Measurements from ENCODE around the gene EIF4B.

Gene EIF4B

DNA sequence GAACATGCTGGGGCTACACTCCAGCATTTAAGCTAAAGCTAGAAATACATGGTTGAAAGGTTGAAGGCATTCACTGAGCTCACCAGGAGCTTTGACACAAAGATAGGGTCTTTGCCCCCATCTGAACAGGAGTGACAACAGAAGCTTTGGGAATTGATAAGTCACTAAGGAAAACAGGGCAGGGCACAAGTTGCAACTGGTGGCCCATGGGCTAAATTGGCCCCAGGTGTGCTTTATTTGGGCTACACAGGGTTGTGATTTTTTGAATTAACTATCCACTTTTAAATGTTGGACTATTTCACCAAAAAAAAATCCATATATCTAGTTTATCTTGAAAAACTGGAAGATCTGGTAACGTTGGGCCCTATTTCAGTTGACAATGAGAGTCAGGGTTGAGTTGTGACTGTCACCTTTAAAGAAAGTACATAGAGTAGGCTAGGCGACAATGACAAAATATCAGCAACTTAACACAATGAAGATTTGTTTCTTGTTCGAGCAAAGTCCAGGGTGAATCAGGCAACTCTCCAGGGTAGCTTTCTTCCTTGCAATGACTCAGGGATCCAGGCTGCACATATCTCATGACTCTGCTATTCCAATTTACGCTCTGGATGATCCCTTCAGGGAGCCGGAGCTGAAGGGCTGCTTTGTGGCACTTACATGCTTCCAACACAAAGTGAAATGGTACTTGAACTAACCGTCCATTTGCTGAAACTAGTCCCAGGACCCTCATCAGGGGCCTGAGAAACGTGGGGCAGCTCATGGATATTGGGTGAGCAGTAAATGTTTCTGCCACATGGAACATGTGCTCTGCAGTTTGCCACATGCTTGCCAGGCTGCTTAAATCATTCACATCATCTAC lies 13.3 kb upstream of the EIF4B start:
- Histone ChIP-seq H3K27me3 (ENCODE audit: insufficient read depth, poor library complexity, severe bottlenecking) (no peaks in the 10 kb centered on the region), H3K9me3 (ENCODE audit: severe bottlenecking) (no peaks in the 10 kb centered on the region), H3K4me1 (ENCODE audit: insufficient read depth, poor library complexity, severe bottlenecking) (peaks cover 10% of the 10 kb centered on the region), H3K4me3 (ENCODE audit: severe bottlenecking) (no peak overlapping the region), H3K36me3 (ENCODE audit: low read depth) (no peaks in the 10 kb centered on the region), H3K27ac (ENCODE audit: poor library complexity, severe bottlenecking) (peak overlapping the region; percentile 20)
- DNase-seq (ENCODE audit: low spot score) (no peak), ATAC-seq (ENCODE audit: low read depth) (peak; percentile 76)
- TF ChIP-seq, protein P1, sequence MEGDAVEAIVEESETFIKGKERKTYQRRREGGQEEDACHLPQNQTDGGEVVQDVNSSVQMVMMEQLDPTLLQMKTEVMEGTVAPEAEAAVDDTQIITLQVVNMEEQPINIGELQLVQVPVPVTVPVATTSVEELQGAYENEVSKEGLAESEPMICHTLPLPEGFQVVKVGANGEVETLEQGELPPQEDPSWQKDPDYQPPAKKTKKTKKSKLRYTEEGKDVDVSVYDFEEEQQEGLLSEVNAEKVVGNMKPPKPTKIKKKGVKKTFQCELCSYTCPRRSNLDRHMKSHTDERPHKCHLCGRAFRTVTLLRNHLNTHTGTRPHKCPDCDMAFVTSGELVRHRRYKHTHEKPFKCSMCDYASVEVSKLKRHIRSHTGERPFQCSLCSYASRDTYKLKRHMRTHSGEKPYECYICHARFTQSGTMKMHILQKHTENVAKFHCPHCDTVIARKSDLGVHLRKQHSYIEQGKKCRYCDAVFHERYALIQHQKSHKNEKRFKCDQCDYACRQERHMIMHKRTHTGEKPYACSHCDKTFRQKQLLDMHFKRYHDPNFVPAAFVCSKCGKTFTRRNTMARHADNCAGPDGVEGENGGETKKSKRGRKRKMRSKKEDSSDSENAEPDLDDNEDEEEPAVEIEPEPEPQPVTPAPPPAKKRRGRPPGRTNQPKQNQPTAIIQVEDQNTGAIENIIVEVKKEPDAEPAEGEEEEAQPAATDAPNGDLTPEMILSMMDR (IDR thresholded peaks at IDR 0.05; ENCODE audit: poor library complexity, severe bottlenecking) = no peak

GRCh38 chr12:52993558-52993869 lies 12.7 kb upstream of the EIF4B start:
- Histone ChIP-seq H3K4me1 (ENCODE audit: insufficient read depth, poor library complexity, severe bottlenecking) (peaks cover 10% of the 10 kb centered on the region), H3K27me3 (ENCODE audit: insufficient read depth, poor library complexity, severe bottlenecking) (no peaks in the 10 kb centered on the region), H3K9me3 (ENCODE audit: severe bottlenecking) (no peaks in the 10 kb centered on the region), H3K27ac (ENCODE audit: poor library complexity, severe bottlenecking) (peak overlapping the region; percentile 20), H3K36me3 (ENCODE audit: low read depth) (no peaks in the 10 kb centered on the region), H3K4me3 (ENCODE audit: severe bottlenecking) (no peak overlapping the region)
- no peak for DNase-seq (ENCODE audit: low spot score)
- no peak for ATAC-seq (ENCODE audit: low read depth)
- TF ChIP-seq, protein P1 (IDR thresholded peaks at IDR 0.05; ENCODE audit: poor library complexity, severe bottlenecking) = no peak

- DNase-seq (ENCODE audit: low spot score) (no peak), ATAC-seq (ENCODE audit: low read depth) (no peak)
- H3K4me3 ChIP-seq (ENCODE audit: severe bottlenecking) = no peak overlapping the region
- peaks cover 25% of the 10 kb centered on the region for H3K4me1 ChIP-seq (ENCODE audit: insufficient read depth, poor library complexity, severe bottlenecking)
- no peaks in the 10 kb centered on the region for H3K27me3 ChIP-seq (ENCODE audit: insufficient read depth, poor library complexity, severe bottlenecking)
- peaks cover 17% of the 10 kb centered on the region for H3K36me3 ChIP-seq (ENCODE audit: low read depth)
- H3K9me3 ChIP-seq (ENCODE audit: severe bottlenecking) = no peaks in the 10 kb centered on the region
- peak overlapping the region; percentile 91 for H3K27ac ChIP-seq (ENCODE audit: poor library complexity, severe bottlenecking)
- TF ChIP-seq, protein P1 (IDR thresholded peaks at IDR 0.05; ENCODE audit: poor library complexity, severe bottlenecking) = no peak
Observed at GRCh38 chr12:53004178-53004577, 2.1 kb upstream of the EIF4B start.

DNA sequence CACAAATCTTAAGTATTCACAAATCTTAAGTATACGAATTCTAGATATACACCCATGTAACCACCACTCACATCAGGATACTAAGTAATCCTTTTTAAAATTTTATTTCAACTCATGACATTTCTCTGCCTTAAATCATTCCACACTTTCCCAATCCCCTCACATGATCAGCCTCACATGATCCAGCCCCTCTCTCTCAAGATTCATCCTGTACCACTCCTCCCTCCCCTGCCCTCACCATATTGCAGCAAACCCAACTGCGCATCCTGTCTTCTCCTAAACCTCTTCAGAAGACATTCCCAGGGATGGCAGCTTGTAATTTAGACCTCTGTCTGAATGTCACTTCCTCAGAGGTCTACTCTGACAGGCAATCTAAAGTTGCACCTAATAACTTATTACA lies 1.7 kb upstream of the EIF4B start:
- TF ChIP-seq, protein P1 (IDR thresholded peaks at IDR 0.05; ENCODE audit: poor library complexity, severe bottlenecking) = no peak
- peak overlapping the region; percentile 91 for H3K27ac ChIP-seq (ENCODE audit: poor library complexity, severe bottlenecking)
- H3K4me3 ChIP-seq (ENCODE audit: severe bottlenecking) = no peak overlapping the region

More for the DNA sequence above, 1.7 kb upstream of the EIF4B start:
- Histone ChIP-seq H3K36me3 (ENCODE audit: low read depth) (peaks cover 21% of the 10 kb centered on the region), H3K4me1 (ENCODE audit: insufficient read depth, poor library complexity, severe bottlenecking) (peaks cover 27% of the 10 kb centered on the region), H3K27me3 (ENCODE audit: insufficient read depth, poor library complexity, severe bottlenecking) (no peaks in the 10 kb centered on the region), H3K9me3 (ENCODE audit: severe bottlenecking) (no peaks in the 10 kb centered on the region)
- no peak for DNase-seq (ENCODE audit: low spot score)
- no peak for ATAC-seq (ENCODE audit: low read depth)

Data from RWPE2 (cell line).